SJCRH30 (cell line): ENCODE measurements around the gene AUH. TPM values are rescaled to one million over a fixed set of nuclear protein-coding genes. Genes with fewer than 3 reads are reported as not detected.
"Not testable (repeated sequence)": the region's sequence is repeated elsewhere in the genome, so short reads cannot be mapped to it uniquely, and the experiment has no call there.

Source experiments
- DNase-seq, 2 experiments: peaks; one replicate each; pipeline ENCODE4 v3.0.0-alpha.2; 2015 to 2020
- H3K27ac ChIP-seq: fragments of 250-450 bp; sonication (Bioruptor Pico); 2 replicates; pipeline ENCODE4 v1.5.1; 2020; ENCODE audit warnings: mild to moderate bottlenecking, moderate library complexity
- H3K27me3 ChIP-seq: fragments of 250-450 bp; sonication (Bioruptor Pico); 2 replicates; pipeline ENCODE4 v1.5.1; 2020; ENCODE audit warnings: mild to moderate bottlenecking, moderate library complexity
- H3K36me3 ChIP-seq: fragments of 250-450 bp; sonication (Bioruptor Pico); 2 replicates; pipeline ENCODE4 v1.5.1; 2020; ENCODE audit warnings: mild to moderate bottlenecking, moderate library complexity
- H3K4me1 ChIP-seq: fragments of 250-450 bp; sonication (Bioruptor Pico); 2 replicates; pipeline ENCODE4 v1.5.1; 2020; ENCODE audit warnings: mild to moderate bottlenecking, moderate library complexity
- H3K4me3 ChIP-seq: fragments of 250-450 bp; sonication (Bioruptor Pico); 2 replicates; pipeline ENCODE4 v1.5.1; 2020; ENCODE audit warnings: mild to moderate bottlenecking, moderate library complexity
- H3K9me3 ChIP-seq: fragments of 250-450 bp; sonication (Bioruptor Pico); replicated peaks from 2 replicates; pipeline ENCODE4 v1.5.1; 2020; ENCODE audit warnings: mild to moderate bottlenecking, moderate library complexity
- total RNA-seq: library from RNA; depleted of rRNA; stranded (reverse); fragments of >200 nt; shearing (Covaris generic); gene quantifications from 2 replicates; pipeline ENCODE4 v1.2.3, GENCODE V29; 2014

Gene AUH
- total RNA-seq, 1 experiment from 2014 or later, result 16.5 TPM

GRCh38 chr9:91391818-91392217 is 30.1 kb upstream of the AUH start:
- no peaks in the 10 kb centered on the region for H3K27me3 ChIP-seq
- H3K27ac ChIP-seq, result no peak overlapping the region
- peaks cover 11% of the 10 kb centered on the region for H3K4me1 ChIP-seq
- no peak overlapping the region for H3K4me3 ChIP-seq
- no peak for DNase-seq
- no peaks in the 10 kb centered on the region for H3K9me3 ChIP-seq
- no peaks in the 10 kb centered on the region for H3K36me3 ChIP-seq

GRCh38 chr9:91391412-91391811 is 29.7 kb upstream of the AUH start:
- DNase-seq, result no peak
- Histone ChIP-seq H3K36me3 (no peaks in the 10 kb centered on the region), H3K27ac (no peak overlapping the region), H3K9me3 (no peaks in the 10 kb centered on the region), H3K4me1 (peaks cover 10% of the 10 kb centered on the region), H3K4me3 (no peak overlapping the region), H3K27me3 (no peaks in the 10 kb centered on the region)

GRCh38 chr9:91389686-91390085 is 28.0 kb upstream of the AUH start:
- not testable (repeated sequence) for H3K36me3 ChIP-seq, H3K27me3 ChIP-seq, DNase-seq, H3K4me3 ChIP-seq, H3K27ac ChIP-seq, H3K9me3 ChIP-seq, H3K4me1 ChIP-seq

GRCh38 chr9:91386765-91387164 is 25.0 kb upstream of the AUH start:
- no peak overlapping the region for H3K27ac ChIP-seq
- no peaks in the 10 kb centered on the region for H3K4me1 ChIP-seq
- no peaks in the 10 kb centered on the region for H3K9me3 ChIP-seq
- peaks cover 3% of the 10 kb centered on the region; the same call in 1 of the 2 replicates for H3K27me3 ChIP-seq
- DNase-seq, result no peak
- no peak overlapping the region for H3K4me3 ChIP-seq
- H3K36me3 ChIP-seq, result no peaks in the 10 kb centered on the region

GRCh38 chr9:91384954-91385353 is 23.2 kb upstream of the AUH start:
- Histone ChIP-seq H3K9me3 (no peaks in the 10 kb centered on the region), H3K36me3 (no peaks in the 10 kb centered on the region), H3K4me1 (no peaks in the 10 kb centered on the region), H3K27me3 (peaks cover 5% of the 10 kb centered on the region; the same call in 1 of the 2 replicates), H3K27ac (no peak overlapping the region), H3K4me3 (no peak overlapping the region)
- DNase-seq, result no peak

GRCh38 chr9:91383577-91383976 is 21.9 kb upstream of the AUH start:
- DNase-seq, result no peak
- H3K9me3 ChIP-seq, result no peaks in the 10 kb centered on the region
- H3K27ac ChIP-seq, result no peak overlapping the region
- H3K4me1 ChIP-seq, result no peaks in the 10 kb centered on the region
- no peaks in the 10 kb centered on the region for H3K36me3 ChIP-seq
- H3K4me3 ChIP-seq, result no peak overlapping the region
- peaks cover 5% of the 10 kb centered on the region; the same call in 1 of the 2 replicates for H3K27me3 ChIP-seq

GRCh38 chr9:91382298-91382697 is 20.6 kb upstream of the AUH start:
- Histone ChIP-seq H3K4me3 (no peak overlapping the region), H3K27ac (no peak overlapping the region), H3K9me3 (no peaks in the 10 kb centered on the region)

GRCh38 chr9:91379426-91379825 is 17.7 kb upstream of the AUH start:
- H3K4me1 ChIP-seq, result no peaks in the 10 kb centered on the region
- no peak for DNase-seq
- H3K27ac ChIP-seq, result no peak overlapping the region
- peaks cover 5% of the 10 kb centered on the region; the same call in 1 of the 2 replicates for H3K27me3 ChIP-seq
- H3K36me3 ChIP-seq, result no peaks in the 10 kb centered on the region
- no peak overlapping the region for H3K4me3 ChIP-seq
- no peaks in the 10 kb centered on the region for H3K9me3 ChIP-seq

More at GRCh38 chr9:91382298-91382697, 20.6 kb upstream of the AUH start:
- H3K27me3 ChIP-seq, result peaks cover 5% of the 10 kb centered on the region; the same call in 1 of the 2 replicates
- no peaks in the 10 kb centered on the region for H3K36me3 ChIP-seq
- DNase-seq, result no peak
- no peaks in the 10 kb centered on the region for H3K4me1 ChIP-seq

- H3K27ac ChIP-seq, result no peak overlapping the region
- peaks cover 5% of the 10 kb centered on the region; the same call in 1 of the 2 replicates for H3K27me3 ChIP-seq
- no peaks in the 10 kb centered on the region for H3K4me1 ChIP-seq
- no peak overlapping the region for H3K4me3 ChIP-seq
- no peaks in the 10 kb centered on the region for H3K9me3 ChIP-seq
- H3K36me3 ChIP-seq, result no peaks in the 10 kb centered on the region
- DNase-seq, result no peak
Observed at GRCh38 chr9:91378695-91379127, 17.0 kb upstream of the AUH start.

- not testable (repeated sequence) for H3K27ac ChIP-seq, H3K4me3 ChIP-seq, H3K36me3 ChIP-seq
Observed at GRCh38 chr9:91378054-91378453, 16.3 kb upstream of the AUH start.

GRCh38 chr9:91376239-91376638 is 14.5 kb upstream of the AUH start:
- Histone ChIP-seq H3K36me3 (no peaks in the 10 kb centered on the region), H3K9me3 (no peaks in the 10 kb centered on the region), H3K27me3 (peaks cover 2% of the 10 kb centered on the region; the same call in 1 of the 2 replicates), H3K4me3 (no peak overlapping the region), H3K4me1 (no peaks in the 10 kb centered on the region), H3K27ac (no peak overlapping the region)
- DNase-seq, result no peak

More at GRCh38 chr9:91378054-91378453, 16.3 kb upstream of the AUH start:
- H3K27me3 ChIP-seq, DNase-seq, H3K9me3 ChIP-seq, H3K4me1 ChIP-seq: not testable (repeated sequence)

GRCh38 chr9:91374939-91375338 is 13.2 kb upstream of the AUH start:
- no peaks in the 10 kb centered on the region for H3K4me1 ChIP-seq
- no peak for DNase-seq
- H3K36me3 ChIP-seq, result no peaks in the 10 kb centered on the region
- no peak overlapping the region for H3K27ac ChIP-seq
- H3K4me3 ChIP-seq, result no peak overlapping the region
- no peaks in the 10 kb centered on the region for H3K9me3 ChIP-seq
- no peaks in the 10 kb centered on the region for H3K27me3 ChIP-seq

- no peaks in the 10 kb centered on the region for H3K36me3 ChIP-seq
- no peak for DNase-seq
Observed at GRCh38 chr9:91371894-91372293, 10.2 kb upstream of the AUH start.

GRCh38 chr9:91370006-91370405 is 8.3 kb upstream of the AUH start:
- H3K27me3 ChIP-seq, H3K27ac ChIP-seq, DNase-seq, H3K9me3 ChIP-seq, H3K4me3 ChIP-seq, H3K36me3 ChIP-seq, H3K4me1 ChIP-seq: not testable (repeated sequence)

More at GRCh38 chr9:91371894-91372293, 10.2 kb upstream of the AUH start:
- no peak overlapping the region for H3K27ac ChIP-seq
- no peaks in the 10 kb centered on the region for H3K9me3 ChIP-seq
- no peaks in the 10 kb centered on the region for H3K4me1 ChIP-seq
- peaks cover 6% of the 10 kb centered on the region; the same call in 1 of the 2 replicates for H3K27me3 ChIP-seq
- H3K4me3 ChIP-seq, result no peak overlapping the region

- Histone ChIP-seq H3K36me3 (no peaks in the 10 kb centered on the region), H3K27me3 (peaks cover 6% of the 10 kb centered on the region; the same call in 1 of the 2 replicates), H3K27ac (no peak overlapping the region), H3K4me3 (no peak overlapping the region), H3K4me1 (no peaks in the 10 kb centered on the region), H3K9me3 (no peaks in the 10 kb centered on the region)
- DNase-seq, result peak in 1 of 2 experiments; percentile 5
Observed at GRCh38 chr9:91364702-91365101, 3.0 kb upstream of the AUH start.

- Histone ChIP-seq H3K27ac (no peak overlapping the region), H3K4me3 (no peak overlapping the region), H3K4me1 (no peaks in the 10 kb centered on the region), H3K27me3 (peaks cover 6% of the 10 kb centered on the region; the same call in 1 of the 2 replicates), H3K9me3 (no peaks in the 10 kb centered on the region), H3K36me3 (no peaks in the 10 kb centered on the region)
- no peak for DNase-seq
Observed at GRCh38 chr9:91364005-91364404, 2.3 kb upstream of the AUH start.
